OCI-LY1 (cell line): ENCODE data around the gene HAPLN2.

Source experiments
- CTCF ChIP-seq: fragments of 200-600 bp; sonication (generic), shearing (Covaris generic); IDR thresholded peaks from 2 replicates; pipeline ENCODE4 v1.5.1; 2017; ENCODE audit warnings: mild to moderate bottlenecking, antibody characterized with exemption, low read length, moderate library complexity, mixed read lengths
- EZH2 ChIP-seq: fragments of 200-600 bp; sonication (generic), shearing (Covaris generic); IDR thresholded peaks from 2 replicates; pipeline ENCODE4 v1.8.0; 2017; ENCODE audit warnings: borderline replicate concordance, mixed run types, mild to moderate bottlenecking, antibody characterized with exemption, low read length, moderate library complexity, mixed read lengths

DNA sequence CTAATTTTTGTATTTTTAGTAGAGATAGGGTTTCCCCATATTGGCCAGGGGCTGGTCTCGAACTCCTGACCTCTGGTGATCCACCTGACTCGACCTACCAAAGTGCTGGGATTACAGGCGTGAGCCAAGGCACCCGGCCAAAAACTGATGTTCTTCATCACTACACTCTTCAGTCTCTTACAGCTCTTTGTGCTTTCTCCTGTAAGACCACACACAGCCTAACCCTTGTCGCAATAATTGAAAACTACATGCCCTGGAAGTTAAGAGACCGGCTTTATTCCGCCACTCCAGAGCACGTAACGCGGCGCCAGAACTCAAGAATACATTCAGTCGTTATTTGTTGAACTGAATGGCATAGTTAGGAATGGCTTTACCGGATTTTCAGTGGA is 18.5 kb upstream of the HAPLN2 start:
- TF ChIP-seq CTCF, result no peak
- no peak for TF ChIP-seq EZH2
